H1 (cell line): ENCODE data around the gene H2AZ1.

Experiments used
- ATF3 ChIP-seq: IDR thresholded peaks from 2 replicates; pipeline ENCODE4 v1.6.1; 2011; ENCODE audit warnings: low read depth, mild to moderate bottlenecking, low read length; ENCODE audit not compliant: insufficient read depth
- CTBP2 ChIP-seq: IDR thresholded peaks from 2 replicates; pipeline ENCODE4 v1.7.0; 2011; ENCODE audit warnings: borderline replicate concordance, mild to moderate bottlenecking, moderate library complexity, mixed read lengths, low read length; ENCODE audit not compliant: insufficient read depth, insufficient read length
- CTCF ChIP-seq, 3 experiments: IDR thresholded peaks; 1 replicate in 2 of 3; 2 replicates in 1 of 3; pipeline versions ENCODE4 v1.5.1 to v1.6.1; 2011; ENCODE audit warnings: low read length in 3 of 3, mild to moderate bottlenecking in 3 of 3, inconsistent platforms in 2 of 3, low read depth in 1 of 3, moderate library complexity in 1 of 3; ENCODE audit not compliant: insufficient read depth in 1 of 3; ENCODE audit errors: control extremely low read depth in 1 of 3
- EZH2 ChIP-seq: fragments of 200-600 bp; sonication (generic); IDR thresholded peaks from 2 replicates; pipeline ENCODE4 v1.7.1; 2012; ENCODE audit warnings: low read depth, mild to moderate bottlenecking, moderate library complexity, low read length, inconsistent platforms; ENCODE audit not compliant: severe bottlenecking
- GTF2F1 ChIP-seq: IDR thresholded peaks from 2 replicates; pipeline ENCODE4 v1.6.1; 2012; ENCODE audit warnings: low read depth, low read length, improper control_type of control experiment, borderline replicate concordance
- JUND ChIP-seq: IDR thresholded peaks from 2 replicates; pipeline ENCODE4 v1.6.1; 2011; ENCODE audit warnings: mild to moderate bottlenecking, improper control_type of control experiment, low read length
- POLR2A ChIP-seq, 2 experiments: IDR thresholded peaks; 1 replicate in 1 of 2; 2 replicates in 1 of 2; pipeline ENCODE4 v1.6.1; 2011; ENCODE audit warnings: low read depth in 2 of 2, low read length in 2 of 2, mild to moderate bottlenecking in 2 of 2; ENCODE audit errors: control extremely low read depth in 1 of 2
- POLR2AphosphoS5 ChIP-seq: IDR thresholded peaks from 2 replicates; pipeline ENCODE4 v1.6.1; 2011; ENCODE audit warnings: low read depth, low read length
- YY1 ChIP-seq: IDR thresholded peaks from 2 replicates; pipeline ENCODE4 v1.6.1; 2011; ENCODE audit warnings: low read depth, mild to moderate bottlenecking, low read length

- no peak for TF ChIP-seq CTCF (IDR thresholded peaks at IDR 0.05; ENCODE audit: control extremely low read depth in 1 of 3, insufficient read depth in 1 of 3, low read depth in 1 of 3, low read length in 3 of 3)
- TF ChIP-seq EZH2: no peak
- TF ChIP-seq JUND: no peak
- no peak for TF ChIP-seq POLR2A (IDR thresholded peaks at IDR 0.05; ENCODE audit: control extremely low read depth in 1 of 2, low read depth in 2 of 2, low read length in 2 of 2)
- TF ChIP-seq YY1: no peak
- TF ChIP-seq CTBP2: no peak
- TF ChIP-seq POLR2AphosphoS5: no peak
- no peak for TF ChIP-seq ATF3
- TF ChIP-seq GTF2F1: no peak
Measured at GRCh38 chr4:99961711-99962110, 11.6 kb upstream of the H2AZ1 start.
